GM21390 (cell line): ENCODE data around the gene DDX41.
A peak's percentile ranks its signal among the peaks of the same experiment; 100 is the strongest.
"Not testable (repeated sequence)": the region's sequence is repeated elsewhere in the genome, so short reads cannot be mapped to it uniquely, and the experiment has no call there.

Experiments used
- ATAC-seq: cut with Tn5 transposase; IDR thresholded peaks from one replicate; pipeline ENCODE4 v1.9.1; 2021; ENCODE audit not compliant: unreplicated experiment

DDX41 gene

GRCh38 chr5:177516601-177517568 lies at the start of gene DDX41:
TSS of gene DDX41 (minus strand) at chr5:177516961. CDS start at chr5:177516945, 16 bp downstream.
- ATAC-seq: peak; percentile 74

- ATAC-seq: no peak
These were observed 48.3 kb upstream of the DDX41 start for GRCh38 chr5:177565046-177565445.

GRCh38 chr5:177559446-177559941 lies 42.7 kb upstream of the DDX41 start:
- ATAC-seq: not testable (repeated sequence)

GRCh38 chr5:177557796-177558195 lies 41.0 kb upstream of the DDX41 start:
- ATAC-seq: no peak

GRCh38 chr5:177557041-177557647 lies 40.4 kb upstream of the DDX41 start:
- ATAC-seq: no peak

GRCh38 chr5:177555665-177556064 lies 38.9 kb upstream of the DDX41 start:
- no peak for ATAC-seq

- no peak for ATAC-seq
These were observed 38.5 kb upstream of the DDX41 start for GRCh38 chr5:177555228-177555627.

GRCh38 chr5:177554474-177555111 lies 37.8 kb upstream of the DDX41 start, which contains the start of gene FAM193B:
TSS of gene FAM193B (minus strand) at chr5:177554563. CDS start at chr5:177554458, 105 bp downstream.
- ATAC-seq: peak; percentile 84

- ATAC-seq: peak; percentile 40
These were observed 37.1 kb upstream of the DDX41 start for GRCh38 chr5:177553671-177554429.

- no peak for ATAC-seq
These were observed 36.2 kb upstream of the DDX41 start for GRCh38 chr5:177552839-177553455.

GRCh38 chr5:177550122-177550521 lies 33.4 kb upstream of the DDX41 start:
- ATAC-seq: no peak

- no peak for ATAC-seq
These were observed 31.7 kb upstream of the DDX41 start for GRCh38 chr5:177548495-177548894.

GRCh38 chr5:177547736-177548135 lies 31.0 kb upstream of the DDX41 start:
- ATAC-seq: no peak

- ATAC-seq: no peak
These were observed 29.5 kb upstream of the DDX41 start for GRCh38 chr5:177546258-177546741.

GRCh38 chr5:177545487-177546257 lies 28.9 kb upstream of the DDX41 start:
- no peak for ATAC-seq

- ATAC-seq: no peak
These were observed 26.2 kb upstream of the DDX41 start for GRCh38 chr5:177542816-177543465.

GRCh38 chr5:177540438-177540837 lies 23.7 kb upstream of the DDX41 start:
- ATAC-seq: no peak

GRCh38 chr5:177539411-177539810 lies 22.6 kb upstream of the DDX41 start:
- no peak for ATAC-seq

GRCh38 chr5:177538876-177539275 lies 22.1 kb upstream of the DDX41 start:
- ATAC-seq: no peak
